HG03103 (cell line): ENCODE measurements around the gene TPSD1.
"Not testable (repeated sequence)": the region's sequence is repeated elsewhere in the genome, so short reads cannot be mapped to it uniquely, and the experiment has no call there.

Experiments
- ATAC-seq: cut with Tn5 transposase; IDR thresholded peaks from one replicate; pipeline ENCODE4 v1.9.1; 2021; ENCODE audit warnings: low read depth; ENCODE audit not compliant: unreplicated experiment

The TPSD1 gene

DNA sequence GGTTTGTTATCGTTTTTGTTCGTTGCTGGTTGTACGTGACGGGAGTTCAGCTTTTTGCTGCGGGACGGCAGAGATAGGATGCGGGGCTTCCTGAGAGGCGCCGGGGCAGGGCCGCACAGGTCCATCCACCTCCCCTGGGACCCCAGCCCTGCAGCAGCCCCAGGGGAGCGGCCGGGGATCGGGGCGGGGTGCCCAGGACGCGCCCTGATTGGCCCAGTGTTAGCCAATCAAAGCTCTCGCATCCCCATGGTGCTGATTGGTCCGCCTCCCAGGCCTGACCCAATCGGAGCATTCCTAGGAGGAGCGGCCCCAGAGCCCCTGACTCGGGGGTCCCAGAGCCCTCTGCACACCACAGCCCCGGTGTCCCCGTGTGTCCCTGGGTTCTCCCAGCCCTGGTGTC lies 17.0 kb upstream of the TPSD1 start:
- not testable (repeated sequence) for ATAC-seq

DNA sequence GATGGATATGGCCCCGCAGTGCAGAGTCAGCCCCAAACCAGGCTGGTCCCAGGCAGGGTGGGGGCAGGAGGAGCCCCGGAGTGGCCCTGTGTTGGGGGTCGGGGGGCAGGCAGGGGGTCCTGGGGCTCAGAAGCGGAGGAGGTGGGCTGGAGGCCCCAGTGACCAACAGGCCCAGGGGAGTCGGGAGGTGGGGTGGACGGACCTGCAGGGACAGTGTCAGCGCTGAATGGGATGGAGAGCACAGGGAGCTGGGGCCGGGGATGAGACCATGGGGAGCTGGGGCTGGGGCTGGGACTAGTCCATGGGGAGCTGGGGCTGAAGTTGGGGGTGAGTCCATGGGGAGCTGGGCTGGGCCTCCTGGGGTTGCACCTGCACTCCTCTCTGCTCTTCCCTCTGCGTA lies 16.3 kb upstream of the TPSD1 start:
- ATAC-seq = not testable (repeated sequence)

DNA sequence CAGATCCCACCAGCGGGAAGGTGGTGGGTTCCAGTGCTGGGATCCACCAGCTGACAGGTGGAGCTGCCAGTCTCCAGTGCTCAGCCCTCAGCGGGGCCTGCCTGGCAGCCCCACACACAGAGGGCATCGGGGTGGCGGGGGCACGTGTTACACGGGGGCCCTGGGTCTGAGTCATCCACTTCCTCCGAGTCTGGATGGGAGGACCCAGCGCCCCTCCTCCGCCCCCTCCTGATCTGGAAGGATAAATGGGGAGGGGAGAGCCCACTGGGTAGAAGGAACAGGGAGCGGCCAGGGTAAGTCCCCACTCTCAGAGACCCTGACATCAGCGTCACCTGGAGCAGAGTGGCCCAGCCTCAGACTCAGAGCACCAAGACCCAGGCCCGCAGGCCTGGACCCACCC lies 15.4 kb upstream of the TPSD1 start, which contains the start of gene TPSAB1:
Gene TPSAB1, plus strand, starts transcription at position 270 of the 400 bp plus-strand sequence. CDS start 234 bp downstream, outside the sequence.
- not testable (repeated sequence) for ATAC-seq

DNA sequence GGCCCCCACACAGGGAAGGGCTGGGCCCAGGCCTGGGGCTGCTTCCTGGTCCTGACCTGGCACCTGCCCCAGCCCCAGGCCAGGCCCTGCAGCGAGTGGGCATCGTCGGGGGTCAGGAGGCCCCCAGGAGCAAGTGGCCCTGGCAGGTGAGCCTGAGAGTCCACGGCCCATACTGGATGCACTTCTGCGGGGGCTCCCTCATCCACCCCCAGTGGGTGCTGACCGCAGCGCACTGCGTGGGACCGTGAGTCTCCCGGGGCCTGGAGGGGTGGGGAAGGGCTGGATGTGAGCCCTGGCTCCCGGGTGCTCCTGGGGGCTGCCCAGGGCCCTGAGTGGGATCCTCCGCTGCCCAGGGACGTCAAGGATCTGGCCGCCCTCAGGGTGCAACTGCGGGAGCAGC lies 14.8 kb upstream of the TPSD1 start:
- not testable (repeated sequence) for ATAC-seq

DNA sequence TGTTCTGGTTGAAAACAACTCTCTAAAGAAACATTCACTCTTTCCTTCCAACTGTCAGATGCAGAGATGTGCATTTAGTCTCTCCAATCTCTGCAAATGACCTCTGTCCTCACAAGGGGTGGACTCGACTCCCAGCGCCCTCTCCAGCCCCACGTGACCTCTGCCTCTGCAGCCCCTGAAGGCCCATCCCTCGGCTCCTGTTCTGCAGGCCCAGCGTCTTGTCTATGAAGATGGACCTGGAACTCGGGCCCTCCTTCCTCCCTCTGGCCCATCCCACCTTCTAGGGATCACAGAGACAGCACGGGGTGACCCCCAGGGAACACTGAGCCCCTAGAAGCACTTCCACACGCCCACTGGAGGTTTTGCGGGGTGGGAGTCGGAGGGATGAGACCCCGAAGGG lies 12.5 kb upstream of the TPSD1 start:
- ATAC-seq = not testable (repeated sequence)

DNA sequence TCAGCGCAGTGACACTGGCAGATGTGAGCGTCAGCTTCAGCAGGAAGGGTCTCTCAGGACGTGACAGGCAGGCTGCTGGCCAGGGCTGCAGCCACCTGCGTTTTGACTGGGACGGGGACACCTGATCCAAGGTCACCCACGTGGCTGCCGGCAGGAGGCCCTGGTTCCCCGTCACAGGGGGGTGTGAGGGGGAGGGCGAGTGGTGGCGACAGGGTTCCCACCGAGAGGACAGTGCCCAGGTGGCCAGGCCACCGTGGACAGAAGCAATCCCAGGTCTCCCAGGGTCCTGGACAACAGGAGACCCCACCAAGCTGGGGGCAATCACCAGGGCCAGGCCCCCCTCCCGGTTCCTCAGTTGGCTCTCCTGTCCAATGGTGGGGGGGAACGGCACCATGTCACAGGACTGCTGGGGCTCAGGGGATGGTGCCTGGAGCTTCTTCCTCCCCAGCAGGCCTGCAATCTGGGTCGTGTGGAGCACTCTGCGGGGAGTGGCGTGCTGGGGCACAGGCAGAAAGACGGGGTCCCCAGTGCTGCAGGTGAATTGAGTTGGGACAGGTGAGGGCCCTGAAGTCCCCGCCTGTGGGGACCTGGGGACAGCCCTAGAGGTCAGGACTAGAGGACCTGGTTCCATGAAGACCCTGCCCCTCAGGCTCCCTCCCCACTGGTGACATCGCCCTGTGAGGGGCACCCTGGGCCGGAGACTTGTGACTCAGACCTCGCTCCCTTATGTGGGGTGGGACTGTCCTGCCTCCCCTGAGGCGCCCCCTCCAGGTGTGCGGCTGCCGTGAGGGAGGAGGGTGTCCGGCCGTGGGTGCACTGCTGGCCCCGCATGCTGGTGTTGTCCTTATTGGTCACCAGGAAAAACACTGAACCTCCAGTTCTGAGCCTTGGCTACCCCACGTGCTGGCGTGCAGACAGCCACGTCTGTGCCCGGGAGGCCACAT lies 11.7 kb upstream of the TPSD1 start:
- ATAC-seq = not testable (repeated sequence)

DNA sequence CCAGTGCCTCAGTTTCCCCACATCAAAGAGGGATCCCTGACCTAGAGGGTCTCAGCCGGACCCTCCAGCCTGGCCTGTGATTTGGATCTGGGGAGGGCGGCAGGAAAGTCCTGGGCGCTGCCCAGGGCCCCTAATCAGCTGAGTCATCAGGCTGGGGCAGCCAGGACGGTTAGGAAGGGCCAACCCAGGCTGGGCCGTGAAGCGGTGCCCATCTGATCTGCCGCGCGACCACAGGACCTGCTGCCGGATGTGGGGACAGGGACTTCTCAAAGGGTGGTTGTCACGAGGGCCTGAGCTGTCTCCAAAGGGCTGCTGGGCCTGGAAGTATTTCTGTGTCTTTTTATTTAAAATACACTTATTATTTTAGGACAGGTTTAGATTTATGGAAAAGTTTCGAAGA lies 11.0 kb upstream of the TPSD1 start:
- no peak for ATAC-seq

DNA sequence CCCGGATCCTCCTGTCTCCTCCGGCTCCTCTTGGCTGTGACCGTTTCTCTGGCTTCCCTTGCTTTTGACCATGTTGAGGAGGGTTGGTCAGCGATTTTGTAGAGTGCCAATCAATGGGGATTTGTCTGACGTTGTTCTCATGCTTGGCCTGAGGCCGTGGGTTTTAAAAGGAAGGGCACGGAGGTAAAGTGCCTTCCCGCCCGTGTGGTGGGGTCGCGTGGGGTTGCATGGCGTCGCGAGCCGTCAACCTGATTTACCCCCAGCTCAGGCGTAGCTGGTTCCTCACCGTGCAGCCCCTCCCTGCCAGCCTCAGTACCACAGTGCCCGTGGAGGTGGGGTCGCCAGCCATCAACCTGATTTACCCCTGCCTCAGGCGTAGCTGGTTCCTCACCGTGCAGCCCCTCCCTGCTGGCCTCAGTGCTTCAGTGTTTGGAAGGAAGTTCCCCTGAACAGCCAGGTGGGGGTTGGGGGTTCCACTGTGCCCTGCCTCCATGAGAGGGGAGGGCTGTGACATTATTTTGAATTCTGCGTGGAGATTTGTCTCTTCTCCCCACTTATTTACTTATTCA lies 10.3 kb upstream of the TPSD1 start:
- ATAC-seq = no peak

DNA sequence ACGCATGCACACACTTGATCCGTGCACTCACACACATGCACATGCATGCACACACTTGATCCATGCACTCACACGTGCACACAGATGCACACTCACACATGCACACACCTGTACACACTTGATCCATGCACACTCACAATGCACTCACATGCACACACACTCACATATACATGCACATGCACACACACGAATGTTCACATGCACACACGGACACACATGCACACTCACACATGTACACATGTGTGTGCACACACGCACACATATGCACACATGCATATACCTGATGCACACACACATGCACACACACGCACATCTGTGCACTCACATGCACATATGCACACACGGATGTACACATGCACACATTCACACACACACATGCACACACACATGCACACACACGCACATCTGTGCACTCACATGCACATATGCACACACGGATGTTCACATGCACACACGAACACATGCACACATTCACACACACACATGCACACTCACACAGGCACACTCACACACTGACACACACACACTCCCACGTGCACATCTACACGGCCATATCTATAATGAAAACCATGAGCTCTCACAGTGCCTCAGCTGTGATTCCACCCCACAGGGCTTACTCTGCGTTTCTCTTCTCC lies 7.8 kb upstream of the TPSD1 start:
- not testable (repeated sequence) for ATAC-seq

DNA sequence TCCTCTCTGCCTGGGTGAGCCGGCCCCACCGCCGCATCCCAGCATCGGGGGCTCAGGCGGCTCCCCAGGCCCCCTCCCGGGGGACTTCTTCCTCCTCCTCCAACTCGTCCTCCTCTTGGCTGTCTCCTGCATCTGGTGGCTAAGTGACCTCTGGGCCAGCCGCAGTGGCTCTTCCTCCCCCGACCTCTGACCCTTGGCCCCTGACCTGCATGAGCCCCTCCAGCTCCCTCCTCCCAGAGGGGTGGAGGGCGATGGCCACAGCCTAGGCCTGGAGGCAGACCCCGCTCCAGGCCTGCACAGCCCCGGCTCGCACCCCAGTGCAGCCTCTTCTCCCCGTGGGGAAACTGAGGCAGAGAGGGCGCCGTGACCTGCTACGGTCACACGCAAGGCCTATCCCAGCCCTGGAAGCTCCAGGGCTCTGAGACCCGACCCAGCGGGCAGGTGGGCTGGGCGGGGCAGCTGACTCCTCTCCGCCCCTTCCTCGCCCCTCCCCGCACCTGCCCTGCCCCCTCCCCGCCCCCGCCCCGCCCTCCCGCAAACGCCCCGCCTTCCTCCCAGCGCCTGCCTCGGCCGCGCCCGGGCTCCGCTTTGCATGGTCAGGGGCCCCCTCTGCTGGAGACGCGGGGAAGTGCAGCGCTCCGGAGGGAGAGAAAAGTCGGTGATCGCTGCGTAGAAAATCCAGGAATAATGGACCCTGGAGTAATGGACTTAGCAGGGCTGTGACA lies 6.7 kb upstream of the TPSD1 start:
- not testable (repeated sequence) for ATAC-seq

DNA sequence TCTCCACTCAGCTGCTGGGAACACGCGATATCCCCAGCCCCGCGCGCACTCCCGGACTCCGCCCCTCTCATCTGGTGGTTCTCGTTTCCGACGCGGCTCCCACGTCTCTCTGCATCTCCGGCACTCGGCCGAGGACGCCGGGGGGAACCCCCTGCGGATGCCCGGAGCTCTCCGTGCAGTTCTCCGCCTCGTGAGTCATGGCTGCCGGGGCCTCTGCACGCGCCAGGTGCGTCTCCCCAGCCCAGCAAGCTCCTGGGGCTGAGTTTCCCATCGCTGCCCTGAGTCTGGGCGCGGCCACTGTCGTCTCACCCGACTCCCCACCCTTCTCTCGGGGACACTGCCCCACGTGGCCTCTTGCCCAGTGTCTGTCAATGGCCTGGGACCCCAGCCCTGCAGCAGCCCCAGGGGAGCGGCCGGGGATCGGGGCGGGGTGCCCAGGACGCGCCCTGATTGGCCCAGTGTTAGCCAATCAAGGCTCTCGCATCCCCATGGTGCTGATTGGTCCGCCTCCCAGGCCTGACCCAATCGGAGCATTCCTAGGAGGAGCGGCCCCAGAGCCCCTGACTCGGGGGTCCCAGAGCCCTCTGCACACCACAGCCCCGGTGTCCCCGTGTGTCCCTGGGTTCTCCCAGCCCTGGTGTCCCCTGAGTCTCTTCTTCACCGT lies 2.0 kb upstream of the TPSD1 start:
- not testable (repeated sequence) for ATAC-seq

DNA sequence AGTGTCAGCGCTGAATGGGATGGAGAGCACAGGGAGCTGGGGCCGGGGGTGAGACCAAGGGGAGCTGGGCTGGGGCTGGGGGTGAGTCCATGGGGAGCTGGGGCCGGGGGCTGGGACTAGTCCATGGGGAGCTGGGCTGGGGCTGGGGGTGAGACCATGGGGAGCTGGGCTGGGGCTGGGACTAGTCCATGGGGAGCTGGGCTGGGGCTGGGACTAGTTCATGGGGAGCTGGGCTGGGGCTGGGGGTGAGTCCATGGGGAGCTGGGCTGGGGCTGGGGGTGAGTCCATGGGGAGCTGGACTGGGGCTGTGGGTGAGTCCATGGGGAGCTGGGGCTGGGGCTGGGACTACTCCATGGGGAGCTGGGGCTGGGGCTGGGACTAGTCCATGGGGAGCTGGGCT lies 1.0 kb upstream of the TPSD1 start:
- ATAC-seq = not testable (repeated sequence)

DNA sequence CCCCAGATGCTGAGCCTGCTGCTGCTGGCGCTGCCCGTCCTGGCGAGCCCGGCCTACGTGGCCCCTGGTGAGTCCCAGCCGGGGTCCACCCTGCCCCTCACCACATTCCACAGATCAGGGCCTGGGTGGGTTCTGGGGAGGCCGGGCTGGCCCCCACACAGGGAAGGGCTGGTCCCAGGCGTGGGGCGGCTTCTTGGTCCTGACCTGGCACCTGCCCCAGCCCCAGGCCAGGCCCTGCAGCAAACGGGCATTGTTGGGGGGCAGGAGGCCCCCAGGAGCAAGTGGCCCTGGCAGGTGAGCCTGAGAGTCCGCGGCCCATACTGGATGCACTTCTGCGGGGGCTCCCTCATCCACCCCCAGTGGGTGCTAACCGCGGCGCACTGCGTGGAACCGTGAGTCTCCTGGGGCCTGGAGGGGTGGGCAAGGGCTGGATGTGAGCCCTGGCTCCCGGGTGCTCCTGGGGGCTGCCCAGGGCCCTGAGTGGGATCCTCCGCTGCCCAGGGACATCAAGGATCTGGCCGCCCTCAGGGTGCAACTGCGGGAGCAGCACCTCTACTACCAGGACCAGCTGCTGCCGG lies 516 bp downstream of the TPSD1 start:
- ATAC-seq = not testable (repeated sequence)

DNA sequence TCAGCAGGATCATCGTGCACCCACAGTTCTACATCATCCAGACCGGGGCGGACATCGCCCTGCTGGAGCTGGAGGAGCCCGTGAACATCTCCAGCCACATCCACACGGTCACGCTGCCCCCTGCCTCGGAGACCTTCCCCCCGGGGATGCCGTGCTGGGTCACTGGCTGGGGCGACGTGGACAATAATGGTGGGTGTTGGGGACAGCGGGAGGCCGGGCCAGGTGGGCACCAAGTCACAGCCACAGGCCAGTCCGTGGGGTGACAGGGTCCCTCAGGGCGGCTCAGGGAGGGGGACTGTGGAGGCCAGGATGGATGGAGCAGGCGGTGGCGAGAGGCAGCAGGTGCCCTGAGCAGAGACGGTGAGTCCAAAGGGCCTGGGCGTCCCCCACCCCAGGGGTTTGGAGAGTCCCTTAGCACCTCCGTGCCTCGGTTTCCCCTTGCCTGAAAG lies 1.0 kb downstream of the TPSD1 start:
- no peak for ATAC-seq

DNA sequence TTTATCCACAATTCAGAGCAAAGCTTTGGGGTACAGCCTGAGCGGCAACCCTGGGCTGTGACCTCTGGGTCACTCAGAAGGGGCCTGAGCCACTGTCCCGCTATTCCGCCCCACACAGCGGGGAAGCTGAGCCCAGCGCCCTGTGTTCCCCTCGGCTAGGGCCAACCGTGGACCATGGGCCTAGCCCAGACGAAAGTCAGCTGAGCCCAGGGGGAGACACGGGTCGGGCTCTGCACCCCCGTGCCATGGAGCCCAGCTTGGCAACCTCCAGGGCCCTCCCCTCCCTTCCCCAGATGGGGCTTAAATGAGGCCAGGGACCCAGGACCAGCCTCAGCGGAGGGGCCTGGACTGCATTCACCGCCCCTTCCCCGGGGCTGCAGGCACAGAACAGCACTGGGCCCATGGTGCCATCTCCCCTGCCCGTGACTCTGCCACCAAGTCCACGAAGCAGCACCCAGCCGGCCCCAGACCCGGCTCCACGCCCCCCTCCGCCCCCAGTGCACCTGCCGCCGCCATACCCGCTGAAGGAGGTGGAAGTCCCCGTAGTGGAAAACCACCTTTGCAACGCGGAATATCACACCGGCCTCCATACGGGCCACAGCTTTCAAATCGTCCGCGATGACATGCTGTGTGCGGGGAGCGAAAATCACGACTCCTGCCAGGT lies 1.8 kb downstream of the TPSD1 start:
- ATAC-seq = no peak

DNA sequence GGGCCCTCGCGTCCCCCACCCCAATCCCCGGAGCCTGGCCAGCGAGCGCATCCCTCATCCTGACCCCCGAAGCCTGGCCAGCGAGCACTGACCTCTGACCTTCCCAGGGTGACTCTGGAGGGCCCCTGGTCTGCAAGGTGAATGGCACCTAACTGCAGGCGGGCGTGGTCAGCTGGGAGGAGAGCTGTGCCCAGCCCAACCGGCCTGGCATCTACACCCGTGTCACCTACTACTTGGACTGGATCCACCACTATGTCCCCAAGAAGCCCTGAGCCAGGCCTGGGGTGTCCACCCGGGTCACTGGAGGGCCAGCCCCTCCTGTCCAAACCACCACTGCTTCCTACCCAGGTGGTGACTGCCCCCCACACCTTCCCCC lies 2.3 kb downstream of the TPSD1 start:
- no peak for ATAC-seq

DNA sequence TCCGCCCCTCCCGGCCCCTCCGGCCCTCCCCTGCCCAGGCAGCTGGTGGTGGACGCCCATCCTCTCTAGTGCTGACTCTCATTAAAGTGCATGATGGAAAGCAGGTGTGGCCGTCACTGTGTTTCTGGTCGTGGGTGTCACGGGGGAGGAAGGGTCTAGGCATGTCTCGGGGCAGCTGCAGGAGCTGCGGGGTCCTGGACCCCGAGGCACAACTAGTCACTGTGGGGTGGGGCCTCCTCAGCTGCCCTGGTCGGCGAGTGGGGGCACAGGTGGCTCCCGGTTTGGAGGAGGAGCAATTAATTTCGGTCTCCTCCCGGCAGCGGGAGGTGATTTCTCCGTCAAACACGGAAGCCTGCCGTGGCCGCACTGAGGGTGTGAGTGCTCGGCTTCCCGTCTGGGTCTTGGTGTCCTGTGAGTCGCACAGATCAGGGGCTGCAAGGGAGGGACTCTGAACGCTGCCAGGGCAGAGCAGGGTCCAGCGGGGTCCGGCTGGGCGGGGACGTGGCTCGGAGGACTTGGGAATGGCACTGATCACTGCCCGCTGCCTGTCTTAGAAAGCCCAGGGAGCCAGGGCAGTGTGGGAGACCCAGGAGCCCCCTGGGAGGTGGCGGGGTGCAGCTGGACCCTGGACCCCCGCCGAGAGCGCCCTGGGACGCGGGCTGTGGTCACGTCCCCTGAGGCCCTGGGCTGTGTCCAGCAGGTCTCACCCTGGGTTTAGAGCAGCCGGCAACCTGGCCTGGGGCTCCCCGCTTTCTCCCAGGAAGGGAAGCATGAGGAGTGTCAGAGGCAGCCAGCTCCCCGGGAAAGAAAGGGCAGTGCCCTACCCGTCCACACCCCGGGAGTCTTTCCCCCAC lies 3.3 kb downstream of the TPSD1 start:
- ATAC-seq = no peak

DNA sequence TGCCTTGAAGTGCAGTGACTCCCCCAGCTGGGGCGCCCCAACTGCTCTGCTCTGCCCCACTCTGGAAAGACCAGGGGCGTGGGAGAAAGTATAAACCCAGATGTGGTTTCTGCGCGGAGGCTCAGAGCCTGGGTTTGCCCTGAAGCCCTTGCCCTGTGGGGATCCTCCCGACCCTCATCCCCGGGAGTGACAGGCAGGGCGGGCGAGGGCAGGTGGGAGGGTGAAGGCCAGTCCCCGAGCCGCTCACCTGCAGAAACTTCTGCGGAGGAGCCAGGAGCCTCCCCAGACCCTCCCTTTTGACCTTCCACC lies 3.8 kb downstream of the TPSD1 start:
- ATAC-seq = no peak
